ENCODE results near the gene AUNIP. TPM values are rescaled to one million over a fixed set of nuclear protein-coding genes. Genes with fewer than 3 reads are reported as not detected.
A peak's percentile ranks its signal among the peaks of the same experiment; 100 is the strongest.

AUNIP gene
- total RNA-seq, 1 experiment from 2014 or later, result 12.1 TPM

DNA sequence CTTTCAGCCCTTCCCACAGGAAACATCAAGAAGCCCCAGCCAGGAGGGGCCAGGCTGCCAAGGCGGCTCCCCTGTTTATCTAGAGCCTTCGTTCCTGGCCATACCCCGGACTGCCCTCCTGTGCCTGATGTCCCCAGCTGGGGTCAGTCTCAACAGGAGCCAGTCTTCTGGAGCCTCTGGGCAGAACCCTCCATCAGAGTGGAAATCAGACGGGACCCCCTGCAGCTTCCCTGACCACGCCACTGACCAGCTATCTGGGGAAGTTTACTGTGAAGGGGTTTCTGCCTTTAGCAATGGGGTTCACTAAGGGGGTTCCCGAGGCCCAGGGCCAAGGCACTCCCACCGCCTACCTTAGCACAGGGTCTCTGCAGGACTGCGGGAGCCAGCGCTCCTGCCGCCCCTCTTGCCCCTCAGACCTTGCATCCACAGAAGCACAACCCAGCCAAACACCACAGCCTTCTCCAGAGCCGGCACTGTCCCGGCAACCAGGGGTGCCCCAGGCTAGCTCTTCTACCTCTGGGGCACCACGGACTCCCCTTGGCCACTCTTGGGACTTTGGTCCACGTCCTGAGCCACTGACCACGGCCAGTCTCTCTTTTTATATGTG, 43.0 kb downstream of the AUNIP start:
- H3K27me3 ChIP-seq (ENCODE audit: insufficient read depth, low read length), result no peaks in the 10 kb centered on the region
- H3K4me3 ChIP-seq (replicated peaks in 1 of 2; ENCODE audit: low read depth in 1 of 2, low read length in 2 of 2), result no peak overlapping the region
- H3K4me1 ChIP-seq (ENCODE audit: control insufficient read depth in 1 of 2, insufficient read depth in 2 of 2, low read length in 2 of 2), result peaks cover 18 to 26% of the 10 kb centered on the region in 2 experiments; a peak in 3 of 4 replicates
- H3K27ac ChIP-seq (ENCODE audit: low read depth, low read length), result no peak overlapping the region
- ATAC-seq (no peak), DNase-seq (ENCODE audit: low read depth, low spot score) (no peak)
- CTCF ChIA-PET, result no interaction called here
- H2AFZ ChIP-seq (ENCODE audit: low read depth, low read length, poor library complexity, severe bottlenecking), result no peak overlapping the region
- no peaks in the 10 kb centered on the region for H4K20me1 ChIP-seq (ENCODE audit: insufficient read depth)
- no peaks in the 10 kb centered on the region for H3K9me3 ChIP-seq (ENCODE audit: control insufficient read depth in 1 of 2, insufficient read depth in 1 of 2, low read depth in 1 of 2, low read length in 2 of 2)
- no peak overlapping the region for H3K4me2 ChIP-seq (ENCODE audit: low read length)
- RAD21 ChIA-PET (ENCODE audit: low non-redundant PET in 1 of 2, low total read pairs in 2 of 2, uncharacterized antibody in 2 of 2, unreplicated experiment in 2 of 2), result no interaction called here
- TF ChIP-seq ZNF274 (IDR thresholded peaks at IDR 0.05; ENCODE audit: low read depth, low read length) (no peak), ZFX (IDR thresholded peaks at IDR 0.05) (no peak), YY1 (IDR thresholded peaks at IDR 0.05; ENCODE audit: extremely low read depth, insufficient replicate concordance, low read depth, low read length) (no peak), POLR2AphosphoS5 (IDR thresholded peaks at IDR 0.05; ENCODE audit: low read depth, low read length) (peak; percentile 34), ELF1 (IDR thresholded peaks at IDR 0.05; ENCODE audit: borderline replicate concordance, low read depth) (no peak)
- TF ChIP-seq, protein P1, sequence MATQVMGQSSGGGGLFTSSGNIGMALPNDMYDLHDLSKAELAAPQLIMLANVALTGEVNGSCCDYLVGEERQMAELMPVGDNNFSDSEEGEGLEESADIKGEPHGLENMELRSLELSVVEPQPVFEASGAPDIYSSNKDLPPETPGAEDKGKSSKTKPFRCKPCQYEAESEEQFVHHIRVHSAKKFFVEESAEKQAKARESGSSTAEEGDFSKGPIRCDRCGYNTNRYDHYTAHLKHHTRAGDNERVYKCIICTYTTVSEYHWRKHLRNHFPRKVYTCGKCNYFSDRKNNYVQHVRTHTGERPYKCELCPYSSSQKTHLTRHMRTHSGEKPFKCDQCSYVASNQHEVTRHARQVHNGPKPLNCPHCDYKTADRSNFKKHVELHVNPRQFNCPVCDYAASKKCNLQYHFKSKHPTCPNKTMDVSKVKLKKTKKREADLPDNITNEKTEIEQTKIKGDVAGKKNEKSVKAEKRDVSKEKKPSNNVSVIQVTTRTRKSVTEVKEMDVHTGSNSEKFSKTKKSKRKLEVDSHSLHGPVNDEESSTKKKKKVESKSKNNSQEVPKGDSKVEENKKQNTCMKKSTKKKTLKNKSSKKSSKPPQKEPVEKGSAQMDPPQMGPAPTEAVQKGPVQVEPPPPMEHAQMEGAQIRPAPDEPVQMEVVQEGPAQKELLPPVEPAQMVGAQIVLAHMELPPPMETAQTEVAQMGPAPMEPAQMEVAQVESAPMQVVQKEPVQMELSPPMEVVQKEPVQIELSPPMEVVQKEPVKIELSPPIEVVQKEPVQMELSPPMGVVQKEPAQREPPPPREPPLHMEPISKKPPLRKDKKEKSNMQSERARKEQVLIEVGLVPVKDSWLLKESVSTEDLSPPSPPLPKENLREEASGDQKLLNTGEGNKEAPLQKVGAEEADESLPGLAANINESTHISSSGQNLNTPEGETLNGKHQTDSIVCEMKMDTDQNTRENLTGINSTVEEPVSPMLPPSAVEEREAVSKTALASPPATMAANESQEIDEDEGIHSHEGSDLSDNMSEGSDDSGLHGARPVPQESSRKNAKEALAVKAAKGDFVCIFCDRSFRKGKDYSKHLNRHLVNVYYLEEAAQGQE (IDR thresholded peaks at IDR 0.05; ENCODE audit: low read depth), result no peak
- H3K79me2 ChIP-seq (ENCODE audit: insufficient read depth, low read length), result peaks cover 13% of the 10 kb centered on the region; the same call in 1 of the 2 replicates
- no peaks in the 10 kb centered on the region; a peak in 1 of 4 replicates for H3K36me3 ChIP-seq (ENCODE audit: control insufficient read depth in 1 of 2, insufficient read depth in 2 of 2, low read length in 2 of 2)
- intact Hi-C loops (cut with micrococcal nuclease), result loop anchor here (5.0 to 10.0 kb wide), 2 partner anchors 81 to 561 kb away; no protein-coding TSS in a partner anchor
- BruUV-seq (replicated peaks), result TSS peak; percentile 11
- no peak overlapping the region for H3K9ac ChIP-seq (ENCODE audit: low read length)
- POLR2A ChIA-PET, result interaction anchor here (0.8 kb wide), 1 partner anchor 268 kb away, joined by 3 read pairs; no protein-coding TSS in a partner anchor
- H3K9me2 ChIP-seq (ENCODE audit: insufficient read depth), result no peaks in the 10 kb centered on the region

All from HCT116 (cell line).